ENCODE data around the gene HOXA4.
A peak's percentile ranks its signal among the peaks of the same experiment; 100 is the strongest.

HOXA4 gene

DNA sequence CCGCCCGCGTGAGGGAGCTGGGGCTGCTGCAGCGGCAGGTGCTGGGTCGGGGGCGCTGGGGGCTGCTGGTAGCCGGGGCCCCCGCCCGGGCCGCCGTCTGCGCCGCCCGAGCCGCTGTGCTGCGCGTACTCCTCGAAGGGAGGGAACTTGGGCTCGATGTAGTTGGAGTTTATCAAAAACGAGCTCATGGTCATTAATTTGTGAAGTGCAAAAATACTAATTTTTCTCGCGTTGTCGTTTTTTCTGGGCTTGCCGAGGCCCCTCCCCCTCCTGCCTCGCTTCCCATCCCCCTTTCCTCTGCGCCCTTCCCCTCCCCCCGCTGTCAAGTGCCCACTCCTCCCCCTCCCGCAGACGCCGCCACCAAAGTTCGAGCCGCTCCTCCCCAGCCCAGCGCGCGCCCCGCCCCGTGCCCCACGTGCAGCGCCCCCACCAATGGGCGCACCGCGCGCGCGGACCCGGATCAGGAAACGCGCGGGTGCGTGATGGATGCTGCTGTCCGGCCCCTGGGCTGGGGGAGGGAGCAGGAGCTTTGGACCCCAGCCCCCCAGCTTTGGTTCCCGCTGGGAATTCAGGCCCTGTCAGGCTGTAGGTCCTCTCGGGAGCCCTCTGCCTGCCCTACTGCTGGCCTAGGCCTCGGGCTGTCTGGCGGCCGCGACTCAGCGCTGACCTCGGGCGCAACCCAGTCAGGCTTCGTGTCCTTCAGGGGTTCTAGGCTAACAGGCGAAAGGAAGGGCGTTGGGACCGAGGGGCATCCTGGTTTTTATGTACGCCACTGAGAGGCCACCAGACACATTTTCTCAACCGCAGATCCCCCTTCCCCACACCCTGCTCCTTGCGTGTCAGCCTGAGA, at the start of gene HOXA4:
Gene HOXA4, minus strand, starts transcription at position 218 of the 850 bp plus-strand sequence. Its CDS starts 24 bp downstream, at position 194.
- DNase-seq = peak; percentile 95

DNA sequence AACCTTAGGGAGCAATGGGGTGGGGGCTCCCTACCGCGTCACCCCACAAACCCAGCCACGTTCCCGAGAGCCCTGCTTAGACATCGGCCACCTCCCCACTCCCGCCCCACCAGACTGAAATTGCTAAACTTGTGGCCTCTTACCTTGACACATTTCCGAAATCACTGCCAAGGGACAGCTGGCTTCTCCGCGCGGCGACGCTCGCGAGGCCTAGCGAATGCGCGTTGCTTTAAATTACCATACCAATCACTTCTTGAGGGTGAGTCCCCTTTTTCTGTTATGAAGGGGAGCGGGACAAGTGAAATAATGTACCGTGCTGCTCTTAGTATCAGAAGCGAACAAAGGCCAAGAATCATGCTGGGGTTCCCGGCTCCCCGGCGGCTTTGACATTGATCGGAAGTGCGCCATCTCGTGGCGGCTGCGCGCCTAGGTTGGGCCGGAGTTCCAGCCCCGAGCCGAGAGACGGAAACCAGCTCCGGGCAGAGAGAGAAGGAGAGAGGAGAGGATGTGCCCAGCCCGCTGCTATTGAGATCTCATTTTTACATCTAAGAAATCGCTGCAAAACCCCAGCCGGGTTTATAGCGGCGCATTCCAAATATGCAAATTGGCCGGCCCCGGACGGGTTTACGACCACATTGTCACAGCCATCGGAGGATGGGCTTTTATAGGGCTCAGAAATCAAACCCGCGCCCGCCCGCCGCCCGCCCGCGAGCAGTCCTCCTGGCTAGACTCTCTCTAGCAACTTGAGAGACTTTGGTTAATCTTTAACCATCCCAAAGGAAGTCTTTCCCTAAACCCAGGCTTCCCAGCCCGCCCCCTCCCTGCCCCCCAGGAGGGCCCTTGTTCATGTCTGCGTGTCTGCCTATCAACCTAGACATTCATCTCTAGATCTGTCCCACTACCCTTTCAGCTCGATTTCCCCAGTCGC, 49.2 kb upstream of the HOXA4 start:
- DNase-seq = peak; percentile 88

DNA sequence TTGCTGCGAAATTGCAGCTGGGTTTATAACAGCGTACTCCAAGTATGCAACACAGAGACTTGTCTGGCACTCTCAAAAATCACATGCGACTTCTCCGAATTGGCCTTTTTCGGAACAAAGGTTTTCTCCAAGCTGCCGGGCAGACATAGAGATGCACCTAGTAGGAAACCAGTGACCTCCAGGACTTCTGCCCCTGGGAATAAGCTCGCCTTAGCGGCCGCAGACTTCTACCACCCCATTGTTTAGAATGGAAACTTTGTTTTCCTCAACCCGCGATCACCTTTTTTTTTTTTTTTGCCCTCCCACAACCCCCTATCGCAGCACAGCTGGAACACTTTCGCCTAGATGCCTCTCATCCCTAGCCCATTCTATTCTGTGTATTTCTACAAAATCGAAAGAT, 48.5 kb upstream of the HOXA4 start:
- no peak for DNase-seq

DNA sequence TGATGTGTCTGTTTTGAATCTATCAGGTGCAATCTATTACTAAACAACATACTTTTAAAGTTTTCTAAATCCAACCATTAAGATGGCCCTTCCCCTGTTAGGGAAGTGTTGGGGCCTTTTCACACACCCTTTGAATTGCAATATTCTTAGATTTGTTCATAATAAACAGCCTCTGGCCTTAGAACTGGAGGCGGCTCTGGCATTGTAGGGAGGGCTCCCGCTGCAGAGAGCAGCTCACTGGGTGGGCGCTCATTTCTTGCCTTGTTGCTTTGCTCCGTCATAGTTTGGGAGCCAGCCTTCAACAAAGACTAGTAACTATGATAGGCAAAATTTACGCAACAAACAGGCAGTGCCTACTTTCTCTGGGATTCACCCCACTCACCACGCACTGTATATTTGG, 47.8 kb upstream of the HOXA4 start:
- DNase-seq = no peak

DNA sequence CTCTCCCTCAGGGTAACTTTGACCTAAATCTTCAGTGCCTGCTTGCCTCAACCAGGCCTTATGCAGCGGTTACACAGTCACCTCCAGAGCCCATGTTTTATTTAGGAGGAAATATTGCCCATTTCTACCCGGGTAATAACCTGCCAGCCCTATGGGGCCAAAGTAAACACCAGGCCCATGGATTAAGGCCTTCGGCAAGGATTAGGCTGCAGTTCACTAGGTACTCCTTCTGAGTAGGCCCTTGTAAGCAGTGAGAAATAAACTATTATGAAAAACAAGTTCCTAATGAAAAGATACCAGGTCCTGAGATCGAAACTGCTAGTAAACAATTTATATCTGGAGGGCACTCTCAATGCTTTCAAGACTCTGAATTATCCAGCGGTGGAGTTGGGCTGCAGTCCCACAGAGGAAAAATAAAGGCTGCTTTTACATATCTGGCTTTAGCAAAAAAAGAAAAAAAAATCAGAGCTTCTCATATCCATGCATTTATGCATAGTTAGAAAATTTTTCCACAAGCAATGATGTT, 47.3 kb upstream of the HOXA4 start:
- no peak for DNase-seq

DNA sequence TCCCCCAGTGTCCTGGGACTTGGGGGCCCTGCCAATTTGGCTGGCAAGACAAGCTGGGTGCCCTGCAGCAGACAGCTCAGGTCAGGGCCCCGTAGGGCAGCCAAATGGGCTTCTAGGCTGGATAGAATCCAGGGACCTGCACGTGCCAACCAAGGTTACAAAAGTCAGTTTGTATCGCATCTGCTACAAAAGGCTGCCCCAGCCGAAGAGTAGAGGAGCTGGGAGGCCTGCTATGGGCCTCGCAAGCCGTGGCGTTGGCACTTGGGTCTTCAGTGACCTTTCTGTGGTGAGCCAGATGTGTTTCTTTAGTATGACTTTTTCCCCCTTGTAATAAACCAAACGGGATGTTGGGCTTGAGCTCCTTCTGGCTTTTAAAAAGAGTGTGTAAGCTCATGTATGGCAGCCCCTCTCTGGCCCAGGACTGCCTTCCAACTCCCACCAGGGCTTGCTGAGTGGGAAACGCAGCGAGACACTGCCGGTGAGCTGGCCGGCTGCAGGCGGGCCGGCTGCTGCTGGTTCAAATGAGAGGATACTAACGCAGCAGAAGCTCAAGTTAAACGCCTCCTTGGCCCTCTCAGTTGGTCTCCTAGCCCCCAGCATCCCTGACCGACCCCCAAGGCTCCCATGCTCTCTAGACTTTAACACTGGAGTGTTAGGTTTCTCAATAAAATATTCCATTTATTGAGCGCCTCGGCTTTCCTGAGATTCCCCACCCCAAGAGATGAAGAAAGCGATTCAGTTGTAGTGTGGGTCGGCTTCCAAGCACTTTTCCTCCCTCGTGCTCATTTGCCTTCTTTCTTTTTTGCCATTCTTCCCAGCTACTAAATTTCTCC, 46.6 kb upstream of the HOXA4 start:
- DNase-seq = no peak

DNA sequence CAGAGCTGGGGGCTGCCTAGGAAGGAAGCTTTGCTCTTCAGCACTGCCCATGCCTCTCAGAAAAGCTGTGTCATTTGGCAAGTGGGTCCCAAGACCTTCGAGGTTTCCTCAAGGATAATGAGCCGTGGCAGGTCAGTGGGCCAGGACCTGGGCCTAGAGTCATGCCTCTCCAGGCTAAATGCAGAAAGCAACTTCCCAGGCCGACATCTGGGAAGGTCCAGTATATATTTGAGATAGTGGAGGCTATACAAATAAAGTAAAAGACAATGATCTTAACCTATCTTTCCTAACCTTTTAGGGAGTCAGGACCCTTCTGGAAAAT, 45.9 kb upstream of the HOXA4 start:
- DNase-seq = no peak

DNA sequence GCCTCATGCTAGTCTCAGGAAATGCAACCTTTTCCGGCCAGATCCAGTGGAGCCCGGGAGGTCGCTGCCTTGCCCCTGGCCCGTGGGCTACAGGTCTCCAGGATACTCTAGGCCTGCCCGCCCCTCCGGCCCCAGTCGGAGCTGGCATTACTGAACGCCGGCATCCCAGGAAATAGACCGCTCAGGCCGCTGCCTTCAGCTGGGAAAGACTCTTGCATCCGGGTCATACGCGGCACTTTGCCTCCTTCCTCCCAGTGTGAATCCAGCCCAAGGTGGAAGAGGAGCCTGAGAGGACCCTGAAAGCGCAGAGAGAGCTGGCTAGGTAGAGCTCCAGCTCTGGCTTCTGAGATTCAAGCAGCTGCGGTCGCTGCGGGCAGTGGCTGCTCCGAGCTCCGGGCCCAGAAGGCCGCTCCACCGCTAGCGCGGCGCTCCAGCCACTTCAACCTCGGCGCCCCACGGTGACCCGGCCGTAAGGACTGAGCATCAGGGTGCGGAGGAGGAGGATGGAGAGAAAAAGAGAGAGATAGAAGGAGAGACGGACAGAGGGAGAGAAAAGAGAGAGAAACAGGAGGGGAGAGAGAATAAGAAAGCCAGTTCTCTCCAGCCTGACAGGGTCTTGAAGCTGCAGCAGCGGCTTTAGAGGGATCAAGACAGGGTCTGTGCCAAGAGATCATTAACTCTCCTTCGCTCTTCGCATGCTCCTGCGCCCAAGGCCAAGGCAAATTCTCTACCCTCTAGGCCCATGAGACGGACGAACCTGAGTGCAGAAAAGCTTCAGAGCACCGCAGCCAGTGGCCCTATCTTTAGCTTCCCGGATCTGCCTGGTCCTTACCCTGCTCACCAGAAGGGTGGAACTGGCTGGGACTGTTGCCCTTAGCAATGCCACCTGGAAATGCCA, 45.3 kb upstream of the HOXA4 start:
- DNase-seq = no peak

DNA sequence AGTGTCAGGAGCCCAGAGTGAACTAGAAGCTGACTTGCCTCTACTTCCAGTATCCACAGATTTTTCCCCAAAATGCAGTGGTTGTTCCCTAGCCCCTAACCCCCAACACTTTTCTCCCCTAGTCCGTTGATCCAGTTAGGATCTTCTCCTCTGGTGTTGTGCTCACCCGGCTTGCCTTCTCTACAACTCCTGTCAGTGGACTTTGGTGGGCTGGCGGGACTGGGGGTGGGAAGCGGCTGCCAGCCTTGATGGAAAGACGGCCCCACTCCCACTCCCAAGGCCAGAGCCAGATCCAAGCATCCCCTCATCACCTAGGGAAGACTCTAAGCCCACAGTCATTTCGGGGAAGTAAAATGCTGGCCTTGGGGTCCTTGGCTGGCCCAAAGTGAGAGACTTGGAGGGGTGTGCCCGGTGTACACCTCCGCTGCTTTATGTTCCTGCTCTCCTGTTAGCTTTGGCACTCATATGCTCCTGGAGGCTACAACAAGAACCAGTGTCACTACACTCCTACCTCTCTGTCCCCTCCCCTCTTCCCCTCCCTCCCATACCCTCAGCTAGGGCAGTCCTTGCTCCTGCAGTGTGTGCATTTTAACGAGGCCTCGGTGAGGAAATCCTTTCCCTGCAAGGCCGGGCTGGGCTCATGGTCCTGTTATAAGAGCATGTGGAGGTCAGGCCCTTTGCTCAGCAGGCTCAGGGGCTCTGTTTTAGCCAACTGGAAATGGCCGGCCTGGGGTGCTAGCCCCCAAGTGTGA, 44.5 kb upstream of the HOXA4 start:
- DNase-seq = no peak

DNA sequence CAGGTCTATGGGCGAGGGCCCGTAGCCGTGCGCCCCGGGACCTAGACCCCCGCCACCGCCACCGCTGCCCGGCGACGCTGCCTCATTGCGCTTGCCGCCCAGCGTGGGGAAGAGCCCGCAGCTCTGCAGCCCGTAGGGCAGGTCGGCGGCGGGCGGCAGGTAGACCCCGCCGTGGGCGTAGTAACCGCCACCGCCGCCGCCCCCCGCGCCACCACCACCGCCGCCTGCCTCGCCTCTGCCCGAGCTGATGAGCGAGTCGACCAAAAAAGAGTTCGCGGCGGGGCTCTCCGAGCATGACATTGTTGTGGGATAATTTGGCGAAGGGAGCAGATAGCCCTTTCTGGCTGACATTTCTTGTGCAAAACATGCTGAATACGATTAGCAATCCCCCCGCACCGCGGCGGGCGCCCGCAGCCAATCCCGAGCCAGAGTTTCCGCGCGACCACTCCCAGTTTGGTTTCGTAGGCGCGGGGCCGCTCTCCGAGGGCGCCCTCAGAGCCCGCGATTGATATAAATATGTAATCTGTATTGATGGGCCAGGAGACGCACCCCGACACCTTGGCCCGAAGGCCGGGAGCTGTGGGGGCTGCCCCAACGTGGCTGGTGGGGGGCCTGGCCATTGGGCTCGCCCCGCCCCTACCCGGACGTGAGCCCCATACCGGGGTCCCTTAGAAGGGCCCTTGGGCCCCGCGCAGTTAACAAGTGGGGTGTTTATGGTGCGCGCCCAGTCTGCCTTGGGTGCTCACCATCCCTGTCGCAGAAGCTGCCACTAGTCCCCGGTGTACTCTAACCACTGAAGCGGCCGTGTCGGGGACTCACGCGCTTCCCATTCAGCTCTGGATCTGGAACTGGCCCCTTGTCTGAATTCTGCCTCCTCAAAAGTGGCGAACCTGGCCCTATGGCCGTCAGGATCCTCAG, 43.7 kb upstream of the HOXA4 start, which contains the start of gene HOXA10:
Gene HOXA10, minus strand, starts transcription at position 365 of the 918 bp plus-strand sequence. Its CDS starts 14 bp downstream, at position 351.
- peak; percentile 72 for DNase-seq

DNA sequence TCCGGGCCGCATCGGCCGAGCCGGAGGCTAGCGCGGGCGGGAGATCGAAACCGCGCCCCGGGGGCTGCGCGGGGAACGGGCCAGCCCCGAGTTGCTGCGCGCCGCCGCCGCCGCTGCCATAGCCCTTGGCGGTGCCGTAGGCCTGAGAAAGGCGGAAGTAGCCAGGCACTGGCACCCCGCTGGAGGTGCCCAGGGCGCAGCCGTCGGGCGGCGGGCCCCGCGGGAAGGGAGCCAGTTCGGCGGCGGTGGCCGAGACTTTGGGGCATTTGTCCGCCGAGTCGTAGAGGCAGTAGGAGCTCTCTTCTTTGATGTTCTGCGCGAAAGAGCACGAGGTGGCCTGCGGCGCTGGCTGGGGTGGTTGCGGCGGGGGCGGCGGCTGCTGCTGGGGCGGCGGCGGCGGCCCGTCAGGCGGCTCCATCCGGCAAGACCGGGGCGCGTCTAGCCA, 43.0 kb upstream of the HOXA4 start:
- DNase-seq = peak; percentile 80

DNA sequence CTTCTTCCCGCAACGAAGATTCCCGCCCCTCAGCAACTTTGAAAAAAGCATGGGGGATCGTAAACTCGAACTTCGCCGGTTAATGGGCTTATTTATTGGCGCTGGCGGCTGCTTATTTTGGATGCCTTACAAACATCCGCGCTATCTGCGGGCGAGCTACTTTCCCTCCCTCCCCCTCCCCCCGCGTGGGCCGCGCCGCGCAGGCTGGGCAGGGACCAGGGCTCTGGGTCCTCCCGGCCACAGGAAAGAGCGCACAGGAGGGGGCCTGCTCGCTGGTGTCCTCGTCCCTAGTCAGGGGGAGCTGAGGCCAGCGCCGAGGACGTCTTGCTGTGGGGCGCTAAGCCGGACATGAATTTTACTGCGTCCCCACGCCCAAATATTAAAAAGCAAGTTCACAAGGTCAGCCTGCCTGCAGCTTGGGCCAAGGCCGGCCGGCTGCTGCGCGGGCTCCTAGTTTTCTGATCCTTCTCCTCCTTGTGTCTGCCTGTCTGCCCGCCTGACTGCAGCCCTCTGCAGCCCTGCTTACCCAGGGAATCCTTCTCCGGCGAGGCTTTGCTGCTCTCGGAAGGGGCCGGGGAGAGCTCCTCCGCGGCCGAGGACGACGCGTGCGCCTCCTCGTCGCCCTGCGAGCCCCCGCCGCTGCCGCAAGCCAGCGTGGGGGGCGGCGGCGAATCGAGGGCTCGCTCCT, 42.4 kb upstream of the HOXA4 start:
- peak; percentile 73 for DNase-seq

DNA sequence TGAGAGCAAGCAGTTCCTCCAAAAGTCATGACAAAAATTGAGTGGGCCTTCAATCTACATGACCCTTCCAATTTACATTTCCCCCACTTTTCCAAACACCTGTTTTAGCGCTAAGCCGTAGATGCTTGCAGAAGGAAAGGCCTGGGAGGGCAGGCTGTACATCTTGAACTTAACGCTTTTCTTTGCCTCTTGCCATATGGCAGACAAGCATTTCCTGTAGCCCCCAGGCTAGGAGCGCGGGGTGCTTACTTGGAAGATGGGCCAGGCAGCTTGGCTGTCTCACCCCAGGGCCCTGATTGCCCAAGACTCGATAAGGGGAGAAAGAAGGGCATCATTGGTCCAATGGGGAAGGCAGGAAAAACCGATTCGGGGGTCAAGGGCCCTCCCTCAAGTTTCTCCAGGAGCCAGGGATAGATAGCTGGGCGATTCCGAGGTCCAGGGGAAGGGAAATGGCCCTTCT, 41.8 kb upstream of the HOXA4 start:
- DNase-seq = peak; percentile 67

DNA sequence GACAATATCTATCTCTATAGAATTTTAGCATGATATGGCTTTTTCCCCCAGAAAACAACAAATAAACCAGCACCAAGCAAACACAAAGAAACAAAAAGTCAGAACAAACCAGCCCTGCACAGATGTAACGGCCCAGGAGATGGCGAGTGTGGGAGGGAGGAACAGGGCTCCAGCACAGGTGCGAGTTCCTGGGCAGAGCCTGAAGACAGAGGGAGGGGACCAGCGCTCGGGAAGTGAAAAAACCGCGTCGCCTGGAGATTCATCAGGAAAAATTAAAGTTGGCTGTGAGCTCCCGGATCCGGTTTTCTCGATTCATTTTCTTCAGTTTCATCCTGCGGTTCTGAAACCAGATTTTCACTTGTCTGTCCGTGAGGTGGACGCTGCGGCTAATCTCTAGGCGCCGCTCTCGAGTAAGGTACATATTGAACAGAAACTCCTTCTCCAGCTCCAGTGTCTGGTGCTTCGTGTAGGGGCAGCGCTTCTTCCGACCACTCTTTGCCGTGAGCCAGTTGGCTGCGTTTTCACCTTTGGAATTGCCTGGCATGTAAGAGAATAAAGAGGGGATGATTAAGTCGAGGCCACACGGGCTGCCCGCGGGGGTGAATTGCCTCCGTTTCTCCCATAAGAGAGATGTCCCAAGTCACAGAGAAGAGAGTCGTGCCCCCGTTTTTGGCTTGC, 41.2 kb upstream of the HOXA4 start:
- DNase-seq = peak; percentile 70

DNA sequence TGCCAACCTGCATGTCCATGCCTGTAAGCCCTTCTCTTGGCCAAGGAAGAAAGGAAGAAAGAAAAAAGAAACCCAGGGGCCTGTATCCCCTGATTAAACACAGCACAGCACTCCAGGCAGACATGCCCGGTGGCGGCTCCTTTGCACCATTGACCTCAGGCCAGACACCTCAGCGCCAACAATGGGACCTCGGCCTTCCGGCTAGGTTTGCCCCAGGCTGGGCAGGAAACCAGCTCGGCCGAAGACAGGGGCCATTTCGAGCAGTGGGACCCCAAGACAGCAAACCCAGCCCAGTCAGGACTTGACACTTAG, 40.7 kb upstream of the HOXA4 start:
- no peak for DNase-seq

DNA sequence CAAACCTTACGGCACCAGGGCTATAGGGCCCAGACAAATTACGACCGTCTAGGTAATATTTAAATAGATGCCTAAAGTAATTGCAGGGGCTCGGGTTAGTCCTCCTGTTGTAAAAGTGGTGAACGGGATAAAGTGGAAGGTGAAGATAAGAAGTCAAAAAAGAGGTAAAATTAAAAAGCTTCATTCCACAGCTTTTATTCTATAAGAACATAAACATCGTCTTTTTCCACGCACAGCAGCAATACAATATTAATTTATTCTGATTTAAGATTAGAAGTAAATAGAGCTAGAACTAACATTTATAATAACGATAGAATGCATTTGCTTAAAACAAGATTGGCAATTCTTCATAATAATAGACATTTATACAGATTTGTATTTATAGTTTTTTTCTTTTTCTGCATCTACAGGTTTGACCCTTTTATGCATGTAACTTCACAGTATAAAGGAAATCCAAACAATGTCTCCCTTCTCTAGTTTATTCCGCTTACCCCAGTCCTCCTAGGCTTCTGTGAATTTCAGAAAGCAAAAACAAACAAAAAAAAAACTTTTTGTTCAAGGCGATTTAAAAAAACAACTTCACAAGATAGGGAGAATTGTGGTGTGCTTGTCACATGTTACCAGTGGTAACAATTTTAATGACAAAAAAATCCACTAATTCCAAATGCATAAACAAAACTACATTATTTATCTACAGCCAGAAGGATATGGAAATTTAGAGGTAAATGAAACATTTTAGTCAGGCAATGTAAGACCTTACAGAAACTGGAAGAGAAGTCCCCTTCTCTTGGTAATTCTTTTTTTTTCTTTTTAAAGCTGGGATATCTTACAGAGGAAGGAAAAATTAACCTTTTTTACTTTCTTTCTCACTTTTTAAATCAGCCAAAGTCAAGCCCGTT, 40.1 kb upstream of the HOXA4 start:
- DNase-seq = no peak
